Middle frontal gyrus (tissue), 1 donor: ENCODE data around the gene TMEM120B.
A peak's percentile ranks its signal among the peaks of the same experiment; 100 is the strongest.

ENCODE experiments used
- DNase-seq: peaks from one replicate; pipeline ENCODE4 v3.0.0-alpha.2; 2015; ENCODE audit warnings: low spot score; ENCODE audit errors: extremely low spot score

Gene TMEM120B

DNA sequence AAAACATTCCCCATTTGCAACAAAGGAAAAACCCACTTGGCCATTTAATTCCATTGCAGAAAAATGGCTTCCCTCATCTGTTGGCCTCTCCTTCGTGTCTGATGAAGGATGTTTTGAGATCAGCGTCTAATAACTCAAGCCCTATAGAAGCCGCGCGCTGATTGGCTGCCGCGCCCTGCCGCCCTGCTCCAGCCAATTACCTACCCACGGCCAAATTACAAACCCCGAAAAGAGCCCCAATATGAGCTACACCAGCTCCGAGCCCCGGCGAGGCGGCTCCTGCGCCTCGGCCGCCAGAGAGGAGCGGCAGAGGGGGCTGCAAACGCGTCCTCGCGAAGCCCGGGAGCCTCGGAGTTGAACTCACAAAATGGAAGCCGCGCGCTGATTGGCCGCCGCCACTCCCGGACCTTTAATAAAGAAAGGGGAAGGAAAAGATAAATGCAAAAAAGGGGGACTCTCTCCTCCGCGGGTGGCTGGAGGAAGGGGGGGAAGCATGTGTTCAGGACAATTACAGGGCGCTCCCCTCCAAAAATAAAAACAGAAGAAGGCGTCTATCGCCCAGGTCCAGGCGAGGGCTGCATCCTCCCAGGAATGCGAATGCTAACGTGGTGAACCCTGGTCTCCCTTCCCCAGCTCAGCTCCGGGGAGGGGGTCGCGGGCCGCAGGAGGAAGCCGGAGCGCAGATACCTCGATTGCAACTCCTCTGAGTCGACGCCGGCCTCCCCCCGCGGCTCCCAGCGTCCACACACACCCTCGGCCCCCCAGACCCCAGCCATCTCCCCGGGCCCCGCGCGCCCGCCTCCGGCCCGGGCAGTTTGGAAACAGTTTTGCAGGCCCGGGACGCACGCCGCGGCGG, 90.5 kb downstream of the TMEM120B start:
- DNase-seq: peak; percentile 84

DNA sequence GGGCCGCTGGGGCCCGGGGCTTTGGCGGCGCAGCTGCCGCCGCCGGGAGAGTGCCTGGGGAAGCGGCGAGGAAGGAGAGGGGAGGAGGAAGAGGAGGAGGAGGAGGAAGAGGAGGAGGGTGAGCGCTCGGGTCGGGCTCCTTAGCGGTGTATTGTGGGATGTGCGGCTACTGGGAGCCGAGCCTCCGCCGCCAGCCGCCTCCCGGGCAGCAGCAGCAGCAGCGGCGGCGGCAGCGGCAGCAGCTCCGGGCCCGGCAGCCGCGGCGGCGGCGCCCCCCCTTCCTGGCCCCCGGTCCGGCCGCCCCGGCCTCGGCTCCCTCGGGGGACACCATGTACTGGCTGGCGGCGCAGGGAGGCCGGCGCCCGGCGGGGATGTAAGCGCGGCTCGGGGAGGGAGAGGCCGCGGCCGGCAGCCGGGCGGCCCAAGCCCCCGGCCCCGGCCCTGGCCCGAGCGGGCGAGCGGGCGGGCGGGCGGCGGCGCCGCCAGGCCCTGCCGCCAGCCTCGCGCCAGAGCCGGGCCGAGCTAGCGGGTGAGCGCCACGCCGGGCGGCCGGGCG, 91.4 kb downstream of the TMEM120B start, which contains the start of gene SETD1B:
Gene SETD1B, plus strand, starts transcription at position 149 of the 556 bp plus-strand sequence. CDS start 729 bp downstream, outside the sequence.
- no peak for DNase-seq

DNA sequence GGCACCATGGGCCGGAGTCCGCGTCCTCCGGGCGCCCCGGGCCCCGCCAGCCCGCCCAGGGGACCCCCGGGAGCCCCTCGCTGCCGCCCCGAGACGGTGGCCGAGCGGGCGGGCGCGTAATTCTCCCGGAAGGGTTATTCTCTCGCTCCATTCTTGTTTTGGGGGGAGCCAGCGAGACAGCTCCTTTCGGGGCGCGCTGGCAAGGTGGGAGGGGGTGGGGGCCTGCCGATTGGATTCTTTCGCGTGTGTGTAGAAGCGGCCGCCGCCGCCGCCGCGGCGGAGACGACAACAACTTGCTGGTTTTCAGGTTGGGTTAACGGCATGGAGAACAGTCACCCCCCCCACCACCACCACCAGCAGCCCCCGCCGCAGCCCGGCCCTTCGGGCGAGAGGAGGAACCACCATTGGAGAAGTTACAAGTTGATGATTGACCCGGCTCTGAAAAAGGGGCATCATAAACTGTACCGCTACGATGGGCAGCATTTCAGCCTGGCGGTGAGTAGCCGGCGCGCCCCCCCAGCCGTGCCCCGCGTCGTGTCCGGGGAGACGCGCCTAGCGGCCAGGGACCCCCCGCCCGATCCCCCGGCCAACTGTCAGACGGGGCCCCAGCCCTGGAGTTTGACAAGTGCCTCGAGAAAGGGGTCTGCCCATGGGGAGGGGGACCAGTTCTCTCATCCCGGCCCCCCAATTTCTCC, 92.0 kb downstream of the TMEM120B start:
- DNase-seq: no peak

DNA sequence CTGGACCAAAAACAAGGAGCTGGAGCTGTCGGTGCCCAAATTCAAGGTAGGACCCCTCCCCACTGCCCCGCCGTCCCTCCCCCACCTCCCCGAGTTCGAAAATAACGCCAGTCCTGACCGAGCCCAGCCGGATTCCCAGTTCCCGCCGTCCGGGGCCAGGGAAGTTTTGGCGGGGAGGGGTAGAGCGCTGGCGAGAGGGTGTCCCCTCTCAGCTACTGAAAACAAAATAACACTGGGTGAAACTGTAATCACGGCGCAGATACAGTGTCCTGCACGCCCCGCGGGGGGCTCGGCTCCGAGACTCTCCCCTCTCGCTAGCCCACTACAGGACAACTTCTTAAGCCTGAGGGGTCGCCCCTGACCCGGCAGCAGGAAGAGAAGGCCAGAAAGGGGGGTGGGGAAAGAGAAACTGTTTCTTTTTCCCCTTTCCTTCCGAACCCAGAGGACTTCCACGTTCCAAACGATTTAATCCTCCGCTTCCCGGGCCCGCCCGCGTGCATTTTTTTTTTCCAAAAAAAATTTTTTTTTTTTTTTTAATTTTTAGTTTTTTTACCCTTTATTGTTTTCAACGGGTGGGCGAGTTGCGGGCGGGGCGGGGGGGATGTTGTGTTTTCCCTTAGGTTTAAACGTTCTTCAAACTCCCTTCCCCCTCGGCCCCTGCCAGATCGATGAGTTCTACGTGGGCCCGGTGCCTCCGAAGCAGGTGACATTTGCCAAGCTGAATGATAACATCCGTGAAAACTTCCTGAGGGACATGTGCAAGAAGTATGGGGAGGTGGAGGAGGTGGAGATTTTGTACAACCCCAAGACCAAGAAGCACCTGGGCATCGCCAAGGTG, 92.8 kb downstream of the TMEM120B start:
- no peak for DNase-seq

DNA sequence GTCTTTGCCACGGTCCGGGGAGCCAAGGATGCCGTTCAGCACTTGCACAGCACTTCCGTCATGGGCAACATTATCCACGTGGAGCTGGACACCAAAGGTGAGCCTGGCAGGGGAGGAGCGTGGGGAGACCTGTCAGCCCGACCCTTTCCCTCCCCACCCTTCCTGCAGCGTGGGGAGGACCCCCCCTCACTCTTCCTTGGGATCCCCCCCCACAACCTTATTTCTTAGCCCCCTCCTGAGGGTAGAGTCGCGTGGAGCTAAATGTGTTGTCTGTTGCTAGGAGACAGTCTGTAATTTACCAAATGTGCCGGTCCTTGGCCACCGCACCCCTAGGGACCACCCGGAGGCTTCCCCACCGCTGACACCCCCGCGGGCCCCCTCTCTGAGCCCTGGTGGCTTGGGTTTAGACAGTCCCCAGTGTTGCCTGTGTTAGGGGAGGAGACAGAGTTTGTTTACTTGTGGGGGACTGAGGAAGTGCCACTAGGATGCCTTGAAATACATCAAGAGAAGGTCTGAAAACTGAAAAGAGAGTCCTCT, 93.5 kb downstream of the TMEM120B start:
- no peak for DNase-seq

DNA sequence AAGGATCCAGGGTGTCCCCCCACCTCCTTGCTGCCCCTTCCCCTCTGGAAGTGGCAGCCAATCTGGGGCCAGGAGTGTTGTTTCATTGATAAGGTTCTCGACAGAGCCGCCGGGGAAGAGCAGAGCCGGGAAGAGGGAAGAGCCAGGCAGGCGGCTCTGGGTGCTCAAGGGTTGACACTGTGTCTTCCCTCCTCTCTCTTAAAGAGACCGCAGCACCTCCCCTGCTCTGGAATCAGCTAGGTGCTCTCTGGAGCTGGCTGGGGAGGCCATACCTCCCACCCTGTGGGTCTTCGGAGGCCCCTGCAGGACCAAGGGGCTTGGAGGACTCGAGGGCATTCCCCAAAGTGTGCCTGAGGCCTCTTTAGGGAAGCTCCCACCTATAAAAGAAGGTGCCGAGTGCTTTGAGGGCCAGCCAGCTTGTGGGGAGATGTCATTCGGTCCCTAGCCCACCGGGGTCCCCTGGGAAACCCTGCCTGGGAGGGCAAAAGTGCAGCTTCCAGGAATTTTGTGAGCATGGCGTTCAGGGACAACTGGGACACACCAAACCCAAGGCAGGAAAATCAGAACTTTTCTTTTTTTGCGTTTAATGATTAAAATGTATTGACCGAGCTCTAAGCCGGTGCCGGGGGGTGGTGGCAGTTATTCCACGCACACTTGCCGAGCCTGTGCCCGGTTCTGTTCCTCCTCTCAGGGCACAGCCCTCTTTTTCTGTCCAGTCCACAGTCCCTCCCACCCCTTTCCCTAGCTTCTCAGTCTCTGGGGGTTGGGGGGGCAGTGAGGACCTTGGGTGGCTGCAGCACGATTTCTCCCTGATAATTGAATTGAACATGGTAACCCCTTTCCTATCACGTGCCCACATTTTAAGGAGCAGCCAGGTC, 94.2 kb downstream of the TMEM120B start:
- no peak for DNase-seq

DNA sequence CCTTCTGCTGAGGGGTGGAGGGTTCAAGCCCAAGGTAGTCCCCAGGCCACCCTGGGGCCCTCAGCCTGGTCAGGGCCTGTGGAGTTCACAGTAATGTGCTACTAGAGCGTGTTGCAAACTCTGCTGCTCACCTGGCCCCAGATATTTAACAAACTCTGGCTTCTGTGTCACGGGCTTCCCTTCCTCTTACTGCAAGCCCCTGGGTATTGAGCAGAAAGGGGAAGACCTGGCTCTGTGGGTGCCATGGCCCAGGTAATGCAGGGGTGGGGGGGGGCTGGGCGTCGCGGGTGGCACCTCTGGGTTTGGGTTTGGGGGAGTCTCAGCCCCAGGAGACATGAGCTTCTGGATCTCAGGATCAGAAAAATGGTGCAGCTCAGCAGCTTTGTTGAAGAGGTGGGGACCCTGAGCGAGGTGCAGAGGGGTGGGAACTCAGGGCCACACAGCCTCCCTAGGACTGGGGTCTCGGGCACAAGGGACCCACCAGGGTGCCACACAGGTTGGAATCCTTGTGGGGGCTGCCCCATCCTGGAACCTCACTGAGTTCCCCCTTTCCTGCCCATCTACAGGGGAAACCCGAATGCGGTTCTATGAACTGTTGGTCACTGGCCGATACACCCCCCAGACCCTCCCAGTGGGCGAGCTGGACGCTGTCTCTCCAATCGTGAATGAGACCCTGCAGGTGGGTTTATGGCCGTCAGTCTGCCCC, 95.2 kb downstream of the TMEM120B start:
- DNase-seq: no peak

DNA sequence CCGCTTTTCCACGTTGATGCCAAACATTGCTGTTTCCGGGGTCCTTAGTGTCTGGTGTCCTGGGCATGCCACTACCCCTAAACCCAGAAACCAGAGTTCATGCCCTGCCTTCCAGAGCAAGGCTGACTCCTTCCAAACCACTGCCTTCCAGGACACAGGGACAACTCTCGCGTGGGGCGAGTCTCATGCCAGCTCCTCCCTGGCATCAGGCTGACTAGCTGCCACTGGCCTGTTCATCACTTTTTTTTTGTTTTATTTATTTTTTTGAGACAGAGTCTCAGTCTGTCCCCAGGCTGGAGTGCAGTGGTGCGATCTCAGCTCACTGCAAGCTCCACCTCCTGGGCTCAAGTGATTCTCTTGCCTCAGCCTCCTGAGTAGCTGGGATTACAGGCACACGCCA, 96.1 kb downstream of the TMEM120B start:
- DNase-seq: no peak

DNA sequence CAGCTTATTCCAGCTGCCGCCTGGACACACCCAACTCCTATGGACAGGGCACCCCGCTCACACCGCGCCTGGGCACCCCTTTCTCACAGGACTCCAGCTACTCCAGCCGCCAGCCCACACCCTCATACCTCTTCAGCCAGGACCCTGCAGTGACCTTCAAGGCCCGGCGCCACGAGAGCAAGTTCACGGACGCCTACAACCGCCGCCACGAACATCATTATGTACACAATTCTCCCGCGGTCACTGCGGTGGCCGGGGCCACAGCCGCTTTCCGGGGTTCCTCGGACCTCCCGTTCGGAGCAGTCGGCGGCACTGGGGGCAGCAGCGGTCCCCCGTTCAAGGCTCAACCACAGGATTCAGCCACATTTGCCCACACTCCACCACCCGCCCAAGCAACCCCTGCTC, 97.2 kb downstream of the TMEM120B start:
- DNase-seq: no peak

DNA sequence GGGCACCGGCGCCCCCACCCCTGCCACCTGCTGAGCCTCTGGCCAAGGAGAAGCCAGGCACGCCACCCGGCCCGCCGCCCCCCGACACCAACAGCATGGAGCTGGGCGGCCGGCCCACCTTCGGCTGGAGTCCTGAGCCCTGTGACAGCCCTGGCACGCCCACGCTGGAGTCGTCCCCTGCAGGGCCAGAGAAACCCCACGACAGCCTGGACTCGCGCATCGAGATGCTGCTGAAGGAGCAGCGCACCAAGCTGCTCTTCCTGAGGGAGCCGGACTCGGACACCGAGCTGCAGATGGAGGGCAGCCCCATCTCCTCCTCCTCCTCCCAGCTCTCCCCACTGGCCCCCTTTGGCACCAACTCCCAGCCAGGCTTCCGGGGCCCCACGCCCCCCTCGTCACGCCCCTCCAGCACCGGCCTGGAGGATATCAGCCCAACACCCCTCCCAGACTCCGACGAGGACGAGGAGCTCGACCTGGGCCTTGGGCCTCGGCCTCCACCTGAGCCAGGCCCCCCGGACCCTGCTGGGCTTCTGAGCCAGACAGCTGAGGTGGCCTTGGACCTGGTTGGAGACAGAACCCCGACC, 97.8 kb downstream of the TMEM120B start:
- no peak for DNase-seq

DNA sequence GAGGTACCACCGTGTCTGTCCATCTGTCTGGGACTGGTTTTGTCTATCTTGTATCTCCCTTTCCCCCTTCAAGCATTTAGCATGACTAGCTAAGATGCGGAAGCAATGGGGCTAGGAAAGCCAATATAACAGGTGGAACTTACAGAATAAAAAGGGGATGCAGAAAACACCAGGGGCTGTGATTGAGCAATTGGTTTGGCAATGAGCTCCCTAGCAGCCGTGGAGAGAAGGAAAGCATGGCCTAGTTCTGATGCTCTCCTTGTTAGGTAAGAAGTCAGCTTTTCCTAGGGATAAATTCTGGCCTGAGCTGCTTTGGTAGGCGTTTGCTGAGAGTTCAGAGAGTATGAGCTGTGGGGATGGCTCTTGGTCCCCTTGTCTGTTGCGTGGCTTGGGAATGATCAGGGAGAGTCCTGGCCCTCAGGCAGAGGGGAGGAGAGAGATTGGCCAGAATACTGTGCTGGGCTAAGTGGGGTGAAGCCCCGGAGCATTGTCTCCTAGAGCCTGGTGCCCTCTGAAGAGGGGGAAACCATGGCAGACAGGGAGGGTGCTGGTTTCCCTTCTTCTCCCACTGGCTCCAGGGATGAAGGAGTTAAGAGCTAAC, 98.4 kb downstream of the TMEM120B start:
- no peak for DNase-seq

DNA sequence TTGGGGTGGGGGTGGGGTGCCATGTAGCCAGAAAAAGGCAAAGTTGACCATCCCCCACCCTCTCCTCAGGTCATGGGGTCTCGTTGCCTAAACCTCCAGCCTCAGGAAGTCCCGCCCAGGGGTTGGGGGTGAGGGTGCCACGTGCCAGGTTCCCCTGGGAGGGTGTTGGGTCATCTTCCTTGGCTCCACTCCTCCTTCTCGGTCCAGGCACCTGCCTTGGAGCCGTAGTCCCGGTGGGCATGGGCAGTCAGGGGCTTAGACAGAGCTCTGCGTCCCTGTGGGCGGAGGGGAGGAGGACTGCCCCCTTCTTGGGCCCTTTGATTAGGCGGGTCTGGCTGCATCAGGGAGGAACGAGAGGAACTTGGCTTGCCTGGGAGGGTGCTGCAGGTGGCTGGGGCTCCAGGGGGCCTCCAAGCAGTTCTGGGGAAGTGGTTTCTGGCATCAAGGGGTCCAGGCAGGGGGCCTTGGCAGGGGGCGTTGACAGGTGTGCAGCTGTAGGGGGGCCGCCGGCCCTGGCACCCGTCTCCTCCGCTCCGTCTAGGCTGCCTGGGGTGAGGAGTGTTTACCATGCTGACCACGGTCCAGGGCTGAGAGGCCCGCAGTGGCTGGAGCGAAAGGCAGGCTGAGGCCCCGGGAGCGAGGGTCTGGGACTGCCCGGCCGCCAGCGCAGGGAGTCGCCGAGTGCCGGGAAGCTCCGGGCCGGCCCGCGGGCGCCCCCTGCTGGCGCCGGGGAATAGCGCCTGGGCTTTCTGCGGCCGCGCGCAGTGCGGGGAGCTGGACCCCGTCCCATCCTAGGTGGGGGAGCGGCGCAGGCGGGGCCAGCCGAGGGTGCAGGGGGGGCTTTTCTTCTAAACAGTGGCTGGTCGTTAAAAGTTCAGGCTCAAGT, 99.1 kb downstream of the TMEM120B start:
- no peak for DNase-seq

DNA sequence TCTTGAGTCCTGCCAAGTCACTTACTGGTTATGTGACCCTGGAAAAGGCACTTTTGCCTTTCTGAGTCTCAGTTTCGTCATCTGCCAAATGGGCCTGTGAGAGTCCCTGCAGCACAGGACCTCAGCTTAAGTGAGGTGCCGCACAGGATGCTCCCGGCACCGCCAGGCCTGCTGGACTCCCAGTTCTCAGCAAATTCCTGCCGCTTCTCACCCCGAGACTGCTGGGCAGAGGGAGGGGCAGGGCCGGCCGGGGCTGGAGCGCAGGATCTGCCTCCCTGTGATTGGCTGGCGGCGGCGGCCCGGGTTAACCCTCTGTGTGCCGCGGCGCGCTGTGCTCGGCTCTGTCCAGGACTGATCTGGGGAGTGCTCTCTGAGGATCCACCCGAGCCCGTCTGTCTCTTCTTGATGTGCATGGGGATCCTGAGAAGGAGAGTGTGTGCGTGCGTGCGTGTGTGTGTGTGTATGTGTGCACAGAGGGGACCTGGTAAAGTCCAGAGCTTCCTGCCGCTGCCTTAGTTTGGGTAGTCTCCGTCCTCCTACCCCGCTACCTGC, 99.8 kb downstream of the TMEM120B start:
- no peak for DNase-seq

DNA sequence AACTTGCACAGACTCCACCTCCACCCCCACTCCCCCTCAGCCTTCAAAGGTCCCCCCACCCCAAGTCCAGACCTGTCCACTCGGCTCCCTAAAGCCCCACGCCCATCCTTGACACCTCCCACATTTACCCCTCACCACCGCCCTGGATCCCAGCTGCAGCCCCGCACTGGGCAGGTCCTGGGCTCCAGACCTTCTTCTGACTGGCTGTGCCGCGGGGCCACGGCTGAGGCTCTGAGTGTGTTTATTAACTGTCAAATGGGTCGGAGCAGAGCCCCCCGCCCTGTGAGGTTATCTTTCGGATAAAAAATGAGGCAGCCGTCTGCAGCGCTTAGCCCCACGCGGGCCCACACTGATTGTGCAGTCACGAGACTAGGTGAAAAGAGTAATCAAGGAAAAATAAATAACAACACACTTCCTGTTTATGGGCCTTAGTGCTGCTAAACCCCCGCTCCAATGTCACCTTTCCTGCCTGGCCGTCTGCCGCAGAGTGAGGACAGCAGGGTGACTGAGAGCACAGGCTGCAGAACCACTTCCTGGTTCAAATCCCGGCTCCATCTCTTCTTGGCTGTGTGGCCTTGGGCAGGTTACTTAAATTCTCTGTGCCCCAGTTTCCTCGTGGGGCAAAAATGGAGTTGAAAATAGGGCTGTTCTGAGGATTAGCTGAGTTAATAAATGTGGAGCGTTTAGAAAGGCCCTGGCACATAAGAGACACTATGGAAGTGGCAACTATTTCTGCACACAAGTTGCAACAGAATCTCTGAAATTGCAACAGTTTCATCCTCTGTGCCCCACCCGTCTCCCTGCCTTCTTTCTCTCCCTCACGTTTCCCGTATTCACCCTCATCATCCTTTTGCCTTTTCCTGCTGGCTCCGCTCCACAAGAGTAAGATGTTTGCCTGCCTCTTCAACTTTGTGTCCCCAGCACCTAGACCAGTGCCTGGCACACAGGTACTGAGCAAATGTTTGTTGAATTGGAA, 100.7 kb downstream of the TMEM120B start:
- no peak for DNase-seq

DNA sequence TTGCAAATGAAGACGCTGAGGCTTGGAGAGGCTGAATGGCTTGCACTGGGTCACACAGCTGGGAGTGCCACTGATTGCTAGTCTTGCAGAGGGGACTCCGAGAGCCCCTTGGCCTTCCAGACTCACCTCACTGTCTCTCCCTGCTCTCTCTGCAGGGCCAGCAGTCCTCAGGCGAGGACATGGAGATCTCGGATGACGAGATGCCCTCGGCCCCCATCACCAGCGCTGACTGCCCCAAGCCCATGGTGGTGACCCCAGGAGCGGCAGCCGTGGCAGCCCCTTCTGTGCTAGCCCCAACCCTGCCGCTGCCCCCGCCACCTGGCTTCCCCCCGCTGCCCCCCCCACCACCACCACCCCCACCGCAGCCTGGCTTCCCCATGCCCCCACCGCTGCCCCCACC, 101.4 kb downstream of the TMEM120B start:
- DNase-seq: no peak

DNA sequence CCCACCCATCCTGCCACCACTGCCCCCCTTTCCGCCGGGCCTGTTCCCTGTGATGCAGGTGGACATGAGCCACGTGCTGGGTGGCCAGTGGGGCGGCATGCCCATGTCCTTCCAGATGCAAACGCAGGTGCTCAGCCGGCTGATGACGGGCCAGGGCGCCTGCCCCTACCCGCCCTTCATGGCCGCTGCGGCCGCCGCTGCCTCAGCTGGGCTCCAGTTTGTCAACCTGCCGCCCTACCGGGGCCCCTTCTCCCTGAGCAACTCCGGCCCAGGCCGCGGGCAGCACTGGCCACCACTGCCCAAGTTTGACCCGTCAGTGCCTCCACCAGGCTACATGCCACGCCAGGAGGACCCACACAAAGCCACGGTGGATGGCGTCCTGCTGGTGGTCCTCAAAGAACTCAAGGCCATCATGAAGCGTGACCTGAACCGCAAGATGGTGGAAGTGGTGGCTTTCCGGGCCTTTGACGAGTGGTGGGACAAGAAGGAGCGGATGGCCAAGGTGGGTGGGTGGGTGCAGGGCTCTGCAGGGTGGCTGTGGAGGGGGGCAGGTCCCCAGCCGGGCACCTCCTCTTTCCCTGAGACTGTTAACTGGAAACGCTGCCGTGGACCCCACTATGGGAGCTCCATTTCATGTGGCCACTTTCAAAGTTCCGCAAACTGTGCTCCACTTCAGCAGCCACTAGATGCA, 102.0 kb downstream of the TMEM120B start:
- DNase-seq: no peak
